BJ (cell line): ENCODE results near the gene PCBP3. TPM values are rescaled to one million over a fixed set of nuclear protein-coding genes. Genes with fewer than 3 reads are reported as not detected.

Experiments
- CTCF ChIA-PET: fragments of 350-600 bp; formaldehyde crosslinking; extraction: SDS; loops from one replicate; lab custom pipeline; 2021; ENCODE audit warnings: antibody characterized with exemption, inconsistent platforms; lab: Yijun Ruan, JAX
- POLR2A ChIA-PET: fragments of 300-600 bp; sonication (Branson Sonifier 250); formaldehyde crosslinking; extraction: SDS; loops from one replicate; lab custom pipeline; 2021; ENCODE audit warnings: antibody characterized with exemption; lab: Charles Lee
- DNase-seq: peaks from one replicate; pipeline ENCODE4 v3.0.0-alpha.2; 2011; ENCODE audit warnings: low read depth
- H3K27me3 ChIP-seq: 2 replicates; pipeline ENCODE4 v1.6.0; 2011; ENCODE audit warnings: low read length; ENCODE audit not compliant: control insufficient read depth, insufficient read depth
- H3K36me3 ChIP-seq: 2 replicates; pipeline ENCODE4 v1.5.1; 2011; ENCODE audit warnings: low read length; ENCODE audit not compliant: control insufficient read depth, insufficient read depth
- H3K4me3 ChIP-seq: 2 replicates; pipeline ENCODE4 v1.5.1; 2011; ENCODE audit warnings: low read depth, mild to moderate bottlenecking, control low read depth, low read length
- CTCF ChIP-seq: IDR thresholded peaks from 2 replicates; pipeline ENCODE4 v1.5.1; 2011; ENCODE audit warnings: low read depth, mild to moderate bottlenecking, control low read depth, inconsistent platforms, low read length, moderate library complexity; ENCODE audit not compliant: insufficient read depth
- polyA plus RNA-seq: library from polyadenylated mRNA; depleted of rRNA; stranded (reverse); fragments of >200 nt; gene quantifications from 2 replicates; pipeline ENCODE4 v1.2.3, GENCODE V29; 2011

Gene PCBP3
- polyA plus RNA-seq, 1 experiment = 2.1 TPM

DNA sequence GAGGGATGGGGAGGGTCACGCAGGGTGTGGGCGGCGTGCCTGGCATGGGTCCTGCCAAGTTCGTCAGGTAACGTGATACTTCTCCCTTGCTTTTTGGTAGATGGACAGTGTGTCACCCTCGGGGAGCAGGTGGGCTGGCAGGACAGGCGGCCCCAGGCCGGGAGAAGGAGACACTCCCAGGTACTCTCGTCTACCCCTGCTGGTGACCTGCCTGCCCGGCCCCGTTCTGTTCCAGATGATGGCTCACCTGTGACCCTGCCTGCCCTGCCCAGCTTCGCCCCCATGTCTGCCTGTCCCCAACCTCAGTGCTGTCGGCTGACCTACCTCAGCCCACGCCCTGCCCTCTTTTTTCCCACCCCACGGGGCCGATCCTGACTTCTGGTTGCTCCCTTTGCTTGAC lies 144.7 kb downstream of the PCBP3 start:
- no peak for TF ChIP-seq CTCF
- Histone ChIP-seq H3K27me3 (no peaks in the 10 kb centered on the region; the same call in 1 of the 2 replicates), H3K36me3 (no peaks in the 10 kb centered on the region), H3K4me3 (no peak overlapping the region)
- CTCF ChIA-PET = no interaction called here
- POLR2A ChIA-PET = no interaction called here
- no peak for DNase-seq

- no peaks in the 10 kb centered on the region; the same call in 1 of the 2 replicates for H3K27me3 ChIP-seq
- no peak for TF ChIP-seq CTCF
- ChIA-PET CTCF (no interaction called here), POLR2A (no interaction called here)
- no peak overlapping the region for H3K4me3 ChIP-seq
- no peak for DNase-seq
- no peaks in the 10 kb centered on the region for H3K36me3 ChIP-seq
These were observed 145.3 kb downstream of the PCBP3 start for GRCh38 chr21:45788637-45789506.

- TF ChIP-seq CTCF = no peak
- H3K4me3 ChIP-seq = no peak overlapping the region
- no peaks in the 10 kb centered on the region; the same call in 1 of the 2 replicates for H3K27me3 ChIP-seq
- DNase-seq = no peak
- ChIA-PET POLR2A (no interaction called here), CTCF (no interaction called here)
- no peaks in the 10 kb centered on the region for H3K36me3 ChIP-seq
These were observed 146.9 kb downstream of the PCBP3 start for GRCh38 chr21:45790427-45790826.

- POLR2A ChIA-PET = no interaction called here
- no peaks in the 10 kb centered on the region for H3K36me3 ChIP-seq
- CTCF ChIA-PET = interaction anchor here (1.3 kb wide), 1 partner anchor 28 kb away, joined by 4 read pairs; no protein-coding TSS in a partner anchor
- no peak overlapping the region for H3K4me3 ChIP-seq
- TF ChIP-seq CTCF = no peak
- H3K27me3 ChIP-seq = no peaks in the 10 kb centered on the region; the same call in 1 of the 2 replicates
- no peak for DNase-seq
These were observed 148.3 kb downstream of the PCBP3 start for GRCh38 chr21:45791562-45792418.
